KMS-11 (cell line): ENCODE results near the gene LDLRAD3.

Source experiments
- H2AFZ ChIP-seq: fragments of 200-600 bp; sonication (generic); 2 replicates; pipeline ENCODE4 v1.6.1; 2016; ENCODE audit warnings: antibody characterized with exemption, mixed run types, low read depth
- H3K27ac ChIP-seq: fragments of 200-600 bp; sonication (generic); 2 replicates; pipeline ENCODE4 v1.6.1; 2016; ENCODE audit warnings: mild to moderate bottlenecking, mixed run types
- H3K27me3 ChIP-seq: fragments of 200-600 bp; sonication (generic); 2 replicates; pipeline ENCODE4 v1.6.1; 2017; ENCODE audit warnings: mild to moderate bottlenecking, low read depth, mixed run types, moderate library complexity; ENCODE audit not compliant: insufficient read depth
- H3K36me3 ChIP-seq: fragments of 200-600 bp; sonication (generic); 2 replicates; pipeline ENCODE4 v1.6.1; 2017; ENCODE audit warnings: mild to moderate bottlenecking, mixed run types; ENCODE audit not compliant: insufficient read depth
- H3K4me1 ChIP-seq: fragments of 200-600 bp; sonication (generic); 2 replicates; pipeline ENCODE4 v1.6.1; 2016; ENCODE audit warnings: mild to moderate bottlenecking, low read depth, mixed run types; ENCODE audit not compliant: poor library complexity, severe bottlenecking
- H3K4me2 ChIP-seq: fragments of 200-600 bp; sonication (generic); 2 replicates; pipeline ENCODE4 v1.7.0; 2016; ENCODE audit warnings: mild to moderate bottlenecking, mixed run types
- H3K4me3 ChIP-seq: fragments of 200-600 bp; sonication (generic); IDR thresholded peaks from 2 replicates; pipeline ENCODE4 v1.6.1; 2017; ENCODE audit warnings: low read depth, low read length, mixed read lengths; ENCODE audit not compliant: insufficient read depth
- H3K79me2 ChIP-seq: fragments of 200-600 bp; sonication (generic); 2 replicates; pipeline ENCODE4 v1.6.1; 2016; ENCODE audit warnings: low read depth, mixed run types; ENCODE audit not compliant: insufficient read depth
- H3K9ac ChIP-seq: fragments of 200-600 bp; sonication (generic); 2 replicates; pipeline ENCODE4 v1.6.1; 2016; ENCODE audit warnings: mild to moderate bottlenecking, mixed run types
- H4K20me1 ChIP-seq: fragments of 200-600 bp; sonication (generic); 2 replicates; pipeline ENCODE4 v1.6.1; 2016; ENCODE audit warnings: mild to moderate bottlenecking, mixed run types; ENCODE audit not compliant: insufficient read depth
- CTCF ChIP-seq: fragments of 200-600 bp; sonication (generic); conservative IDR thresholded peaks from 2 replicates; pipeline ENCODE4 v1.6.1; 2017; ENCODE audit warnings: low read depth, mild to moderate bottlenecking, antibody characterized with exemption, low read length, moderate library complexity, mixed read lengths

LDLRAD3 gene

GRCh38 chr11:36023922-36024321 lies 80.1 kb downstream of the LDLRAD3 start:
- H3K4me1 ChIP-seq, result peaks cover 5% of the 10 kb centered on the region
- no peak overlapping the region for H2AFZ ChIP-seq
- no peak overlapping the region for H3K9ac ChIP-seq
- TF ChIP-seq CTCF, result no peak
- H3K4me2 ChIP-seq, result no peak overlapping the region
- H3K79me2 ChIP-seq, result no peaks in the 10 kb centered on the region
- no peak overlapping the region for H3K27ac ChIP-seq
- H3K27me3 ChIP-seq, result no peaks in the 10 kb centered on the region
- no peaks in the 10 kb centered on the region for H3K36me3 ChIP-seq
- no peak overlapping the region for H3K4me3 ChIP-seq
- no peaks in the 10 kb centered on the region for H4K20me1 ChIP-seq

GRCh38 chr11:36024716-36025115 lies 80.9 kb downstream of the LDLRAD3 start:
- Histone ChIP-seq H4K20me1 (no peaks in the 10 kb centered on the region), H3K27ac (no peak overlapping the region), H2AFZ (no peak overlapping the region), H3K36me3 (no peaks in the 10 kb centered on the region), H3K4me3 (no peak overlapping the region), H3K4me2 (no peak overlapping the region), H3K4me1 (peaks cover 7% of the 10 kb centered on the region), H3K9ac (no peak overlapping the region), H3K27me3 (no peaks in the 10 kb centered on the region), H3K79me2 (no peaks in the 10 kb centered on the region)
- TF ChIP-seq CTCF, result no peak

GRCh38 chr11:36026315-36026968 lies 82.6 kb downstream of the LDLRAD3 start:
- no peaks in the 10 kb centered on the region for H3K27me3 ChIP-seq
- no peaks in the 10 kb centered on the region for H4K20me1 ChIP-seq
- H2AFZ ChIP-seq, result no peak overlapping the region
- H3K4me2 ChIP-seq, result no peak overlapping the region
- H3K4me3 ChIP-seq, result no peak overlapping the region
- no peaks in the 10 kb centered on the region for H3K79me2 ChIP-seq
- TF ChIP-seq CTCF, result no peak
- H3K27ac ChIP-seq, result no peak overlapping the region
- H3K36me3 ChIP-seq, result no peaks in the 10 kb centered on the region
- no peak overlapping the region for H3K9ac ChIP-seq
- peaks cover 24% of the 10 kb centered on the region for H3K4me1 ChIP-seq

GRCh38 chr11:36027731-36028130 lies 83.9 kb downstream of the LDLRAD3 start:
- Histone ChIP-seq H2AFZ (no peak overlapping the region), H3K79me2 (no peaks in the 10 kb centered on the region), H3K4me2 (no peak overlapping the region), H3K27me3 (no peaks in the 10 kb centered on the region), H3K4me1 (peaks cover 32% of the 10 kb centered on the region), H3K27ac (no peak overlapping the region), H4K20me1 (no peaks in the 10 kb centered on the region), H3K9ac (no peak overlapping the region), H3K4me3 (no peak overlapping the region), H3K36me3 (no peaks in the 10 kb centered on the region)
- no peak for TF ChIP-seq CTCF
